Activated B cell treated with CpG ODN at 0.5 μM for 24 hours (primary cell): ENCODE data around the gene TMEM50B. TPM values are rescaled to one million over a fixed set of nuclear protein-coding genes. Genes with fewer than 3 reads are reported as not detected.
A peak's percentile ranks its signal among the peaks of the same experiment; 100 is the strongest.

ENCODE experiments used
- ATAC-seq: fragments of 200-7000 bp; cut with Tn5 transposase; one replicate; pipeline ENCODE4 v1.10.0; 2021; ENCODE audit warnings: low read depth, mild to moderate bottlenecking, moderate library complexity
- CTCF ChIA-PET: fragments of 350-600 bp; sonication (Branson Sonifier 250); formaldehyde crosslinking; loops from one replicate; lab custom pipeline; 2021; ENCODE audit warnings: antibody characterized with exemption; lab: Charles Lee
- POLR2A ChIA-PET: fragments of 350-600 bp; sonication (Branson Sonifier 250); formaldehyde crosslinking; loops from one replicate; lab custom pipeline; 2021; ENCODE audit warnings: antibody characterized with exemption; lab: Charles Lee
- DNase-seq: peaks from one replicate; pipeline ENCODE4 v3.0.0; 2022
- H3K27ac Mint-ChIP-seq: one replicate; pipeline ENCODE4 v1.8.0; 2020; ENCODE audit warnings: mixed read lengths
- H3K27me3 Mint-ChIP-seq: one replicate; pipeline ENCODE4 v1.8.0; 2021; ENCODE audit warnings: mixed read lengths
- H3K36me3 Mint-ChIP-seq: one replicate; pipeline ENCODE4 v1.8.0; 2021; ENCODE audit warnings: low read depth, mixed read lengths
- H3K4me1 Mint-ChIP-seq: one replicate; pipeline ENCODE4 v1.8.0; 2021; ENCODE audit warnings: mixed read lengths
- H3K4me3 Mint-ChIP-seq: one replicate; pipeline ENCODE4 v1.8.0; 2020; ENCODE audit warnings: mild to moderate bottlenecking, mixed read lengths
- H3K9me3 Mint-ChIP-seq: one replicate; pipeline ENCODE4 v1.8.0; 2020; ENCODE audit warnings: mixed read lengths
- CTCF ChIP-seq: fragments of 200-600 bp; IDR thresholded peaks from one replicate; pipeline ENCODE4 v1.8.0; 2022; ENCODE audit warnings: antibody characterized with exemption, mild to moderate bottlenecking
- intact Hi-C: fragments of 100-400 bp; cut with micrococcal nuclease; formaldehyde crosslinking; loops from one replicate; pipeline ENCODE4 v1.15.1; 2024
- total RNA-seq: library from RNA; stranded (reverse); gene quantifications from 2 replicates; pipeline ENCODE4 v1.2.3, GENCODE V29; 2022

Gene TMEM50B
- total RNA-seq, result 42.3 and 47.2 TPM in 2 replicates

DNA sequence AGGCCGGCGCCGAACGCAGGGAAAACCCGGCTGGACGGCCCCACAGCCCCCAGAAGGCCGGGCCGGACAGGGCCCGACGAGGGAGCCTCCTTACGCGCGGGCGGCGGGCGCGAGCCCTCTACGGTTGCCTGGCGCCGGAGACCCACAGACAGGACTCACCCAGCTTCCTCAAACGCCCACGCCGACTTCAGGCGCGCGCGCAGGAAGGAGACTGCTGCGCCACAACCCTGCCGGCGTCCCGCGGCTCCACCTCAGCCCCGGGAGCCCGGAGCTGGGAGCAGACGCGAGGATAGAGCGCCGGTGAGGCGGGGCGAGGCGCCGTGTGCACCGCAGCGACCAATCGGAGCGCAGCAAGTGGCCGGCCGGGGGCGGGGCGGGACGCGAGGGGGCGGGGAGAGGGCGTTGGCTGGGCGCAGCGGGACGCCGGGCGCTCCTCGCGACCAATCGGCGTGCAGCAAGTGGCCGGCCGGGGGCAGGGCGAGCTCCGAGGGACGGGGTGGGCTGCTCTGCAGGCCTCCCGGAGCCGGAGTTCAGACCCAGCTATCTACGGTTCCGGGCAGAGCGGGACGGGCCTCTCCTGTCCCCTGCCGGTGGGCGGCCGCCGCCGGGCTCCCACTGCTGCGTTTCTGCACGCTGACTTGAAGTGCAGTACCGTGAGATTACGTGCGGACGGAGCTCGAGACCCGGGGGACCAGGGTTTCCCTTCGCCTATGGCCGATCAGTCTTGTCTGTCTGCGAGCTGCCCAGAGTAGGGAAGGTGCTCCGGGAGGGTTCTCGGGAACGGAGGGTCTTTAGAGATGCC is at the start of gene TMEM50B:
TMEM50B (minus strand) TSS at position 296 of the 802 bp plus-strand sequence. CDS start 11,089 bp downstream, outside the sequence.
- Mint-ChIP-seq H3K9me3 (no peaks in the 10 kb centered on the region), H3K27me3 (no peaks in the 10 kb centered on the region), H3K36me3 (peaks cover 4% of the 10 kb centered on the region), H3K4me3 (peak within 1 kb of the TSS; percentile 92), H3K27ac (peak within 1 kb of the TSS; percentile 90), H3K4me1 (peaks cover 20% of the 10 kb centered on the region)
- ChIA-PET CTCF (interaction anchor here (1.0 to 2.1 kb wide), 8 partner anchors 11 to 709 kb away, joined by 3 to 13 read pairs (median 6); partner anchors contain the start of genes DNAJC28 and PAXBP1), POLR2A (interaction anchor here (0.6 to 3.4 kb wide), 31 partner anchors 11 to 910 kb away, joined by 3 to 71 read pairs (median 4); partner anchors contain the start of genes CRYZL1, DNAJC28, DONSON and GART)
- intact Hi-C loops, result loop anchor here (1.0 to 5.0 kb wide), 7 partner anchors 11 to 868 kb away; partner anchors contain the start of genes CFAP298, CRYZL1, DNAJC28 and DONSON
- ATAC-seq (peak; percentile 88), DNase-seq (peak; percentile 88)
- TF ChIP-seq CTCF, result no peak

DNA sequence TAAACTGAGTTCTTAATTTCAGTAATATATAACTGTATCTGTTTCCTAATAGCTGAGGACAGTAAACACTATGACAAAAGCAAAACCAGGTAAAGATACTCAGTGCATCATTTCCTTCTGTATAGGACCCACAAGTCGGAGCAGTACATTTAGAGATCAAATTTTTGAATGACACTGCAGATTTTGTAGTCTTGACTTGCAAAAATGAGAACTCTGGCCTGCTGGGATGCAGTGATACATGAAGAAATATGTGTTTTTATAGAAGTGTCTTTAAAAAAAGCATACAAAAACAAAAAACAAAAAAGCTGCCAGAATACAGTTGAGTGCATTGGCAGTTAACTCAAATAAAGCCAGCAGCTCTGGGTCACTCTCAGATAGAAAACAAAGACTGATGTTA is 43.2 kb upstream of the TMEM50B start:
- CTCF ChIA-PET, result no interaction called here
- no peaks in the 10 kb centered on the region for H3K9me3 Mint-ChIP-seq
- no peak overlapping the region for H3K4me3 Mint-ChIP-seq
- intact Hi-C loops, result no loop called here
- DNase-seq (no peak), ATAC-seq (no peak)
- H3K4me1 Mint-ChIP-seq, result peaks cover 2% of the 10 kb centered on the region
- H3K36me3 Mint-ChIP-seq, result peaks cover 56% of the 10 kb centered on the region
- no peak overlapping the region for H3K27ac Mint-ChIP-seq
- H3K27me3 Mint-ChIP-seq, result no peaks in the 10 kb centered on the region
- TF ChIP-seq CTCF, result no peak
- POLR2A ChIA-PET, result no interaction called here

DNA sequence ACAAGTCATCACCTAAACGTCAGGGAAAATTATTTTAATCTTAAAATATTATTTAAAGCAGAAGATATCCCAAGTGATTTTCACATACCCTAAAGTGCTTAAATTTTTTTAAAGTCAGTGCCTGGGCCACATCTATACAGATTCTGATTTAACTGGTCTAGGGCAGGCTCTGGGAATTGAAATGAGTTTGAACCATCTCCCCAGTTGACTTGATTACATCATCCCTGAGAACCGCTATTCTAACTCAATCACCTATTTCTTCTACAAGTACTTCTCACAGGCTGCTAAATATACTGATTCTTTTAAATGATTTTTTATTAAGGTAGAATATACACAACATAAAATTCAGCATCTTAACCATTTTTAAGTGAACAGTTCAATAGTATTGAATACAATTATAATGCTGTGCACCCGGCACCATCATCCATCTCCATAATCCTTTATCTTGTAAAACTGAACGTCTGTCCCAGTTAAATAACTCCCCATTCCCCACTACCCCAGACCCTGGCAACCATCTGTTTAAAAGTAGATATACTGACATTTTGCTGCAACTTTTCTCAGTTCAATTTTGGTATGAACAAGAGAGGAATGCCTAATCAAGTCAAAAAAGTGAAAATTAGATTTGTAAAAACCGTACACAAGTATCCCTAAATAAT is 42.7 kb upstream of the TMEM50B start:
- CTCF ChIA-PET, result no interaction called here

GRCh38 chr21:33518899-33519298 is 39.1 kb upstream of the TMEM50B start:
- no peak for ATAC-seq
- no peak for DNase-seq
- intact Hi-C loops, result no loop called here
- Mint-ChIP-seq H3K36me3 (peaks cover 61% of the 10 kb centered on the region), H3K27ac (no peak overlapping the region), H3K4me1 (no peaks in the 10 kb centered on the region), H3K9me3 (no peaks in the 10 kb centered on the region), H3K4me3 (no peak overlapping the region), H3K27me3 (no peaks in the 10 kb centered on the region)
- ChIA-PET CTCF (interaction anchor here (1.0 kb wide), 1 partner anchor 322 kb away, joined by 4 read pairs; no protein-coding TSS in a partner anchor), POLR2A (no interaction called here)
- no peak for TF ChIP-seq CTCF

More for the DNA sequence above, 42.7 kb upstream of the TMEM50B start:
- H3K4me3 Mint-ChIP-seq, result no peak overlapping the region
- no peak for ATAC-seq
- no peak for TF ChIP-seq CTCF
- no peak for DNase-seq
- POLR2A ChIA-PET, result no interaction called here
- H3K36me3 Mint-ChIP-seq, result peaks cover 56% of the 10 kb centered on the region
- H3K4me1 Mint-ChIP-seq, result peaks cover 2% of the 10 kb centered on the region
- H3K27ac Mint-ChIP-seq, result no peak overlapping the region
- H3K27me3 Mint-ChIP-seq, result no peaks in the 10 kb centered on the region
- H3K9me3 Mint-ChIP-seq, result no peaks in the 10 kb centered on the region
- intact Hi-C loops, result no loop called here

DNA sequence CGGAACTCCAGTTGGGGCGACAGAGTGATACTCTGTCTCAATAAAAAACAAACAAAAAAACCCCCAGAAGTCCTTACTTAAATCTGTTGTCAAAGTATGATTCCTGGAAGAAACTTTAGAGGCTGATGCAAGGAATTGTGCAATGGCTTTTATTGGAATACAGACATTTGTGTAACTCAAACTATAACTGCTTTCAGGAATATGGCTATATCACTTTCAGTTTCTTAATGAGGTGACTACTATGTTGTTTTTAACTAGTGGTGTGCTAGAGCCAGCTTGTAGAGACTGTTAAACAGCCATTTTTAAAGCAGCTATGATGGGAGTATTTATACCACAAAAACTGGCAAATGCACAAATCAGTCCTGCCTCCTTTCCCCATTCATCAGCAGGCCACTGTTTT is 34.5 kb upstream of the TMEM50B start:
- no peak overlapping the region for H3K27ac Mint-ChIP-seq
- no peaks in the 10 kb centered on the region for H3K9me3 Mint-ChIP-seq
- ChIA-PET CTCF (no interaction called here), POLR2A (interaction anchor here (0.6 kb wide), 2 partner anchors 29 to 34 kb away, joined by 3 to 4 read pairs; no protein-coding TSS in a partner anchor)
- no peaks in the 10 kb centered on the region for H3K27me3 Mint-ChIP-seq
- TF ChIP-seq CTCF, result no peak
- H3K36me3 Mint-ChIP-seq, result peaks cover 78% of the 10 kb centered on the region
- ATAC-seq (no peak), DNase-seq (no peak)
- H3K4me3 Mint-ChIP-seq, result no peak overlapping the region
- intact Hi-C loops, result no loop called here
- H3K4me1 Mint-ChIP-seq, result no peaks in the 10 kb centered on the region
